HPDE6-E6E7 (cell line): ENCODE measurements around the gene ACTR1B.
"Not testable (repeated sequence)": the region's sequence is repeated elsewhere in the genome, so short reads cannot be mapped to it uniquely, and the experiment has no call there.

Source experiments
- DNase-seq: peaks from one replicate; pipeline ENCODE4 v3.0.0; 2011; ENCODE audit warnings: missing footprints; ENCODE audit errors: extremely low spot score

Gene ACTR1B

DNA sequence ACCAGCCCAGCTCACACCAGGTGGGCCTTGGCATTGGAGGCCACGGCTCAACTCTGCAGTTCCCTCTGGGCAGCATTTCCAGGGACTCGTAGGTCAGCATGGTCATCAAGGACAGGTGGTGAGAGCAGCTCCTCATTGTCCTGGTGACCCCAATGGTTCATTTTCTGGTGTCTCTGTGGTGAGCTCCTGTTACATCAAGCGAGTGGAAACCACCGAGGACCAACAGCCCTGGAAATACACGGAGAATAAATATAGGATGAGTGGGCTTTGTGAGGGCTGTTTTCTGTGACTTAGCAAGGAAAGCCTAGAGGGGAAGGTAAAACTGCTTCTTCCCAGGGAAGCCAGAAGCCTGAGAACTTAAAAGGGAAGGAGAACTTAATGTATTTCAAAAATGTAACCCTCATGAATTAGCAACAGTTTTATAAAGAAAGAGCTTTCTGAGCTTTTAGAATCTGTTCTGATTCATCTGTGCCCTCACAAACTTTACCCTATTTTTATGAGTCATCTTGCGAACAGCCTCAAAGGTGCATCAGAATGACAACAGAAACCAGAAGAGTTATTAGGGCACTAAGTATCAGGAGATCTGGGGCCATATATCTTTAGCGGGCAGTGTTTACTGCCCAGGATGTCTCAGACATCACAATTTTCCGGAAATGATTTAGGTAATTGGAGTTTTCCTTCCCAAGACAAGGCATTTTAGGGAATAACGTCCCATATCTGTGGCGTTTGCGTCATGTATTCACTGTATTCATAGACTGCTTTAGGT lies 24.4 kb upstream of the ACTR1B start:
- DNase-seq: no peak

GRCh38 chr2:97687235-97687634 lies 23.4 kb upstream of the ACTR1B start:
- not testable (repeated sequence) for DNase-seq

DNA sequence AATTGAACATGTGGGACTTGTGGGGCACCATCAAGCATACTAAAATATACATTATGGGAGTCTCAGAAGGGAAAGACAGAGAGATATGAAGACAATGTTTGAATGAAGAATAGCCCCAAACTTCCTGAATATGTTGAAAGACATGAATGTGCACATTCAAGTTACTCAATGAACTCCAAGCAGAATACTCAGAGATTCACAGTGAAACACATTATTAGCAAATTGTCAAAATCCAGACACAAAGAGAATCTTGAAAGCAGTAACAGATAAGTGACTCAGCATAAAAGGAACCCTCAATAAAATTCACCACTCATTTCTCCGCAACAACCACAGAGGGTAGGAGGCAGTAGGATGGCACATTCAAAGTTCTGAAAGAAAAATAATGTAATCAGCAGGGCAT lies 14.5 kb upstream of the ACTR1B start:
- DNase-seq: no peak

- DNase-seq: no peak
Measured at GRCh38 chr2:97677480-97677879, 13.6 kb upstream of the ACTR1B start.

GRCh38 chr2:97676620-97677019 lies 12.8 kb upstream of the ACTR1B start:
- no peak for DNase-seq

GRCh38 chr2:97675430-97676113 lies 11.7 kb upstream of the ACTR1B start:
- DNase-seq: no peak

- DNase-seq: no peak
Measured at GRCh38 chr2:97673915-97674283, 10.1 kb upstream of the ACTR1B start.

- DNase-seq: no peak
Measured at GRCh38 chr2:97673182-97673914, 9.5 kb upstream of the ACTR1B start.

GRCh38 chr2:97672606-97673140 lies 8.8 kb upstream of the ACTR1B start:
- DNase-seq: not testable (repeated sequence)

- no peak for DNase-seq
Measured at GRCh38 chr2:97671526-97671925, 7.7 kb upstream of the ACTR1B start.

GRCh38 chr2:97670471-97670870 lies 6.6 kb upstream of the ACTR1B start:
- no peak for DNase-seq

DNA sequence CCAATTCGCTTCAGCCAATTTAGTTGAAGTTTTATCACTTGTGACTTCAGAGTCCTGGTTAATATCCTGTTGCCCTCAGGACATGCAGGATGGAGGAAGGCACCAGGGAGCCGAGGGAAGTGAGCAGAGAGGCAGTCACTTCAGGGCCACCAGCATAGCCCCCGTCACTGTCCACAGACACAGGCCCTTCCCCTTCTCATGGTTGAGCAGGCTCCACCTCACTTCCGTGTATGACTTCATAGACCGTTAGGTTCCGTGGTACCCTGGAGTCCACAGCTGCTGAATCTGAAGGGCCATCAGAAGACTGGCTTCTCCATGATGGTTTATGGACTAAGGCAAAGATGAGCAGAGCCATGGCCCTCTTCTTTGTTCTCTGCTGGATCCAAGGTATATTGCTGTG lies 5.6 kb upstream of the ACTR1B start, which contains the start of gene C2orf92:
TSS of gene C2orf92 (plus strand) at position 266 of the 400 bp plus-strand sequence. CDS start at position 342, 76 bp downstream.
- DNase-seq: no peak

GRCh38 chr2:97664636-97664970 lies 759 bp upstream of the ACTR1B start:
- no peak for DNase-seq

DNA sequence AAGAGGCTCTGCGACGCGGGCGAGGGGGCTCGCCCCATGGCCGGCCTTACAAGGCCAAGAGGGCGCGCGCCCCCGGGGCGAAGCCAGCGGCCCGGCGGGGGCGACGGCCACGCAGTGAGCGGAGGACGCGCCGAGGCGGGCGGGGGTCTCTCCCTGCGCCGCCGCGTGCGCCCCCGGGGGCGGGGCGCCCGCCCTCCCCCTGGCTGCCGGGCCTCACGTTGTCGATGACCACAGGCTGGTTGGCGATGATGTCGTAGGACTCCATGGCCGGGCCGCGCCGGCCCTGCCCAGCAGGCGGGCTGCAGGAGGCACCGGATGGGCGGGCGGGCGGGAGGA lies 250 bp downstream of the ACTR1B start:
- no peak for DNase-seq

DNA sequence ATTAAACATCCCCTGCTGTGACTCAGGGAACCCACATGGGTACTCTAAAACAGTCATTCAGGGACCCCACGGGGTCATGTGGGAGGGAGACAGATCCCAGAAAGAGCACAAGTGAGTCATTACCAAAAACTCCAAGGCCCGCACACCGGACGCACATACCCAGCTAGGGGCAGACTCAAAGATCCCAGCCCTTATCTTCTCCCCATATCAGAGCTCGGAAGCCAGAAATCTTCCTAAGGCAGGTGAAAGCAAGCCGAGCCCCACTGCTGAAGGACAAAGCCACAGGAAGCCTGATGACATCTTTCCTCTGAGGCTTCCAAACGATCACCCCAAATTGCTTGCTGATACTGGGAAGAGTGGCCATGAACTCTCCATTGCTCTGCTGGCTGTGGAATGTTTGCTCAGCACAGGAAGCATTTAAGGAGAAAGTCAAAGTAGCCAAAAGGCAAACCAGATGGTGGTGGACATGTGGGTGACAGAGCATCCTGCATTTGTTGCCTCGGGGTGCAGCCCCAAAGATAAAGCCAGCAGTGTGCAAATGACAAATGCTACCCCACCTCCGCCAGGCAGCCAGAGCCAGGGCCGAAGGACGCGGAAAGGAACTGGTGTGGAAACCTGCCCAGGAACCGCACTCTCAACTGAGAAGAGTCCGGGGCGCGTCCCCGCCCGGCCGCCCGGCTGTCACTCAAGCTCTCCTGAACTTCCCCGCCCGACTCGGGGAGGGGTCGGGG lies 784 bp downstream of the ACTR1B start:
- DNase-seq: peak; percentile 68

DNA sequence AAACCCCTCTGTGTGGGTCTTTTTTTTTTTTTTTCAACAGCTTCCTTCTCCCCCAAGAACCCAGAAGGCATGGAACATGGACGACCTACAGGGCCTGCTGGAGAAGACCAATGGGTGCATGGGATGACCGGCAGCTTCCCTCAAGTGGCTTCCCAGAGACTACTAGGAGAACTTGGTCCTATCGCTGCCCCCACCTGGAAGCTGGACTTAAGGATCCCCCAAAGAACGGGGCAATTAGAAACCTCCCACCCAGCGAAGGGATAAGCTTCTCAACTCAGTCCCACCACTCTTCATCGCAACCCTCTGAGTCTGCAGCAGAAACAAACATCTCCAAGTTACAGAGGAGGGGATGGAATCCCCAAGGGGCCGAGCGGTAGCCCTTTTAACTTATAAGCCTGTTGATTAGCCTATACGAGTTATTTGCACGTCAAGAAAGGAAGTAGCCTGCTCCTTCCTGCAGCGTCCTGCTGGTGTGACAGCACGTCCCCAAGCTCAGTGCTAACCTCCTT lies 1.4 kb downstream of the ACTR1B start:
- DNase-seq: no peak

DNA sequence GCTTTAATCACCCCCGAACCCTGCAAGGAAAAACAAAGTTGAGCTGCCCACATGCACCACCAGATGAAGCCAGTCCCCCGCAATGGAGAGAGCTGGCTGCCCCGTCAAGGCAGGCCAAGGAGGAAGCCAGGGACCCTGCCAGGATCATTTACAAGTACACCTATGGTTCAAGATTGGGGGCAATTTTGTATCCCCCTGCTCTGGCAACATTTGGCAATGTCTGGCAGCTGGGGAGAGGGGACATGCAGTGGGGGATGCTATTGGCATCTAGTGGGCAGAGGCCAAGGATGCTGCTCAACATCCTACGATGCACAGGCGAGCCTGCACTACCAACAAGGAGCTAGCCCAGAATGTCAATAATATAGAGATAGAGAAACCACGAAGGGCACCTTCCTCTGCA lies 1.9 kb downstream of the ACTR1B start:
- no peak for DNase-seq

GRCh38 chr2:97660775-97661389 lies 3.0 kb downstream of the ACTR1B start:
- DNase-seq: no peak

DNA sequence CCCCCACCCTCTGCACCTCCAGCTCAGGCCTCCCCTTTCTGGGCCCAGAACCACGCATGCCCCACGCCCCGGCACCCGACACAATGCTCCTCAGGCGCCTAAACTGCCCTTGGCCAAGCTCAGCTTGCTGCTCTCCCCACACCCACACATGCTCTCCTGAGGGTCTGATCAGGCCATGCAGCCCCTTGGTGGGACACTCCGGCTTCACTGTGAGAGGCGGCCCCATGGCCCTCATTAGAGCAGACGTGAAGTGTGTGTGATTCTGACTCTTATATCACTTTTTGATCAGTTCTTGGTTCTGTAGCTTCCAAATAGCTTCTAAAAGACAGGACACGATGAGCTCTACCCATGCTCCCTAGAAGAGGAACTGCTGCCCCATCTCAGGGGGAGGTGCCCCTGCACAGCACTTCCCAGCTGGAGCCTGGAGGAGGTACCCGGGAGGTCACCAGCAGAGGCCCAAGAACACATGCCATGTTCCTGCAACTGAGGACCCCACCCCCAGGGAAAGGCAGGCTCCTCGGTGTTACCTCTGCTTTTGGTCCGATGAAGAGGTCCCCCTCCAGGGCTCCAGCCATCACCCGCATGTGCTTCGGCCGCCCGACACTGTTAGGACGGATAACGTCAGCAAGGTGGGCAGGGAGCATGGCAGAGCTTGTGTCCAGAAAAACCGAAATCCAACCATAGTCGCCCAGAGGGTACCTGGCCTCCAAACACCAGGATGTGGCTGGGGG lies 3.6 kb downstream of the ACTR1B start:
- DNase-seq: no peak

DNA sequence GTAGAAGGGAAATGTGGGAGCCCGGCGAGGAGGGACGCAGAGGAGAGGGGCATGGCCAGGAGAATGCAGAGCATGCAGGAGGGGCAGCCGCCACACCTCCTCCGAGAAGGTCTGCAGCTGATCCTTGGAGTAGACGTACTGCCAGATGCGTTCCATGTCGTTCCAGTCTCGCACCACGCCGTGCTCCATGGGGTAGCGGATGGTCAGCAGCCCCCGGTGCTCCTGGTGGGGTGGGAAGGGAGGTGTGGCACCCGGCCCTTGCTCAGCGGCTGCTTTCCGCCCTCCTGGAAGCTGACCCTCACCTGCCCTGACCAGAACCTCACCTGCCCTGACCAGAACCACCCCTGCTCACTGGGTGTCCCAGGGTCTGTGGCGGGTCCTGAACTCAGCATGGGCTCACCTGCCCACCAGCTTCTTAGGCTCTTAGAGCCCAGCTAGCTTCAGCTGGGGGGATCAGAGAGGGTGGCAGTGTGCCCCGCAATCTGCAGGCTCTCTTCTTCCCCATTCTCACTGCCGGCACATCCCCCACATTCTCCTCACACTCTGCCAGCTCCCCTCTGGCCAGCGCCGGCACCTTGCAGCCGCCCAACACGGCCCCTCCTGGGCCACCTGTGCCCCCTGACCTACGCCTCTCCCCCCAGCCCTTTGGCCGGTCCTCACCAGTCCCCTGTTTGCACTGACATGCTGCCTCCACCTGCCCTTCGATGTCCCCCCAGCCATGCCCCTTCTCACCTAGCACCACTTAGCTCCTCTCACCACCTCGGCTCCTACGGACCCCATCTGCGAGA lies 4.4 kb downstream of the ACTR1B start:
- no peak for DNase-seq
